GM19467 (cell line): Measurements from ENCODE around the gene CEP135.

Source experiments
- ATAC-seq: cut with Tn5 transposase; IDR thresholded peaks from one replicate; pipeline ENCODE4 v1.9.1; 2021; ENCODE audit warnings: mild to moderate bottlenecking, moderate library complexity; ENCODE audit not compliant: unreplicated experiment

CEP135 gene

GRCh38 chr4:56007154-56007553 lies 58.4 kb downstream of the CEP135 start:
- no peak for ATAC-seq

- no peak for ATAC-seq
These were observed 59.5 kb downstream of the CEP135 start for GRCh38 chr4:56008206-56008605.

- ATAC-seq = no peak
These were observed 77.9 kb downstream of the CEP135 start for GRCh38 chr4:56026596-56026995.

- ATAC-seq = no peak
These were observed 79.4 kb downstream of the CEP135 start for GRCh38 chr4:56028165-56028564.

GRCh38 chr4:56038487-56039162 lies 89.9 kb downstream of the CEP135 start:
- ATAC-seq = no peak

- ATAC-seq = no peak
These were observed 92.1 kb downstream of the CEP135 start for GRCh38 chr4:56040842-56041241.

GRCh38 chr4:56042225-56042624 lies 93.5 kb downstream of the CEP135 start:
- ATAC-seq = no peak

- ATAC-seq = no peak
These were observed 99.6 kb downstream of the CEP135 start for GRCh38 chr4:56048383-56048701.

- ATAC-seq = peak; percentile 98
These were observed 100.1 kb downstream of the CEP135 start for GRCh38 chr4:56048702-56049431.

GRCh38 chr4:56050625-56051024 lies 101.9 kb downstream of the CEP135 start:
- no peak for ATAC-seq

- no peak for ATAC-seq
These were observed 102.4 kb downstream of the CEP135 start for GRCh38 chr4:56051029-56051709.

GRCh38 chr4:56051710-56052075 lies 102.9 kb downstream of the CEP135 start:
- no peak for ATAC-seq

- no peak for ATAC-seq
These were observed 103.7 kb downstream of the CEP135 start for GRCh38 chr4:56052481-56052880.

GRCh38 chr4:56052966-56053365 lies 104.2 kb downstream of the CEP135 start:
- no peak for ATAC-seq

GRCh38 chr4:56055027-56055977 lies 106.6 kb downstream of the CEP135 start:
- no peak for ATAC-seq

- no peak for ATAC-seq
These were observed 107.2 kb downstream of the CEP135 start for GRCh38 chr4:56055991-56056390.

- no peak for ATAC-seq
These were observed 109.8 kb downstream of the CEP135 start for GRCh38 chr4:56058555-56058954.

- ATAC-seq = no peak
These were observed 111.3 kb downstream of the CEP135 start for GRCh38 chr4:56060036-56060435.

GRCh38 chr4:56062106-56062505 lies 113.4 kb downstream of the CEP135 start:
- no peak for ATAC-seq

- no peak for ATAC-seq
These were observed 113.9 kb downstream of the CEP135 start for GRCh38 chr4:56062526-56063145.

- ATAC-seq = no peak
These were observed 117.7 kb downstream of the CEP135 start for GRCh38 chr4:56066493-56066892.
